DMS79 (cell line): Measurements from ENCODE around the gene TBL3.
A peak's percentile ranks its signal among the peaks of the same experiment; 100 is the strongest.
"Not testable (repeated sequence)": the region's sequence is repeated elsewhere in the genome, so short reads cannot be mapped to it uniquely, and the experiment has no call there.

Source experiments
- DNase-seq: peaks from one replicate; lab custom pipeline; 2025; lab: John Stamatoyannopoulos, UW

Gene TBL3

DNA sequence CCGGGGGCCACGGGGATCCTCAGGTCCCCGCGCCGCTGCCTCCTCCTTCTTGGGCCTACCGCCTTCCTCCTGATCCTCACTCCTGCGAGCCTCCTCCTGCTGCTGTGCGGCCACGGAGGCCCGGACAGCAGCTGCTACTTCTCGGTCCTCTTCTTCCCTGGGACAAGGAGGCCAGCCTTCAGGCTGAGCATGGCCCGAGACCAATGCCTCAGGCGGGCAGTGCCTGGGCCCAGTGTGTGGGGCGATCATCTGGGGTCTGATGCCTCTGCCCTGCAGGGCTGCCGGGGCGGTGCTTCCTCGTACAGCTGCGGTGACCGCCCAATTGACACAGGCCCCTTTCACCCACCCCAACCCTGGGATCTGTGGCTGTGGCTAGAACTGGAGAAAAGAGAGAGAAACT is 29.2 kb downstream of the TBL3 start:
- DNase-seq, result no peak

DNA sequence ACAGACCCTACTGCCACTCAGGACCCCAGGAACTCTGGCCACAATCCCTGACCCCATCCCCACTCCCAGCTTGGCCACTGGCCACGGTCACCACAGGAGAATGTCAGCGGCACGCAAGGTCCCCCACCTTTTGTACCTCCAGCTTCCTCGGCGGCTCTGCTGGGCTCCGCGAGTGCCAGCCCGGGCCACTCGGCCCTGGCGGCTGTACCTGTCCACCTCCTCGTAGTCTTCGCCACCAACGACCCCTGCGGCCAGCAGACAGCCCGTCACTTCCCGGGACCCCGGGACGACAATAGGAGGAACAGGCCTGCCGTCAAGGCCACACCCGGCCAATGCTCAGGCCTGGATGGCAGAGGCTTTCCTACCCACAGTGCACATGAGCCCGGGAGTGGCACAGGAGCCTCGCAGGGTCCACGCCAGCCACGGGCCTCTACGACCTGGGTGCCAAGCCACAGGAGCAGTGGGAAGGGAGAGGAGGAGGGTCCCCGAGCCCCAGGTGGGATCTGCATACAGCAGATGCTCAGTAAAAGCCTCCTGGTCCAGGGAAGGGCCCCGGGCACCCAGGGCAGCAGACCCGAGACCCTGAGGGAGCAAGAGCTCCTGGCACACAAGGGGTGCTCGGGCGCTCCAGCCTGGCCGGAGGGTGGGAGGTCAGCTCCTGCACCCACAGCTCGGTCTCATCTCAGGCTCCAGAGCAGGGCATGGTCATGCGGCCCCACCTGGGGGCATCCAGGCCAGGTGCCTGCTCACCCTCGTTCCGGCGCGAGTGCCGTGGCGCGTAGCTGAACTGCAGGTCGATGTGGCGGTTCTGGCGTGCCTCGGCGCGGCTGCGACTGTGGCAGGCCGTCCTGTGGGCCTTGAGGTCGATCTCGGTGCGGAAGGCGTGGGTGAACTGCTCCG is 29.9 kb downstream of the TBL3 start:
- no peak for DNase-seq

DNA sequence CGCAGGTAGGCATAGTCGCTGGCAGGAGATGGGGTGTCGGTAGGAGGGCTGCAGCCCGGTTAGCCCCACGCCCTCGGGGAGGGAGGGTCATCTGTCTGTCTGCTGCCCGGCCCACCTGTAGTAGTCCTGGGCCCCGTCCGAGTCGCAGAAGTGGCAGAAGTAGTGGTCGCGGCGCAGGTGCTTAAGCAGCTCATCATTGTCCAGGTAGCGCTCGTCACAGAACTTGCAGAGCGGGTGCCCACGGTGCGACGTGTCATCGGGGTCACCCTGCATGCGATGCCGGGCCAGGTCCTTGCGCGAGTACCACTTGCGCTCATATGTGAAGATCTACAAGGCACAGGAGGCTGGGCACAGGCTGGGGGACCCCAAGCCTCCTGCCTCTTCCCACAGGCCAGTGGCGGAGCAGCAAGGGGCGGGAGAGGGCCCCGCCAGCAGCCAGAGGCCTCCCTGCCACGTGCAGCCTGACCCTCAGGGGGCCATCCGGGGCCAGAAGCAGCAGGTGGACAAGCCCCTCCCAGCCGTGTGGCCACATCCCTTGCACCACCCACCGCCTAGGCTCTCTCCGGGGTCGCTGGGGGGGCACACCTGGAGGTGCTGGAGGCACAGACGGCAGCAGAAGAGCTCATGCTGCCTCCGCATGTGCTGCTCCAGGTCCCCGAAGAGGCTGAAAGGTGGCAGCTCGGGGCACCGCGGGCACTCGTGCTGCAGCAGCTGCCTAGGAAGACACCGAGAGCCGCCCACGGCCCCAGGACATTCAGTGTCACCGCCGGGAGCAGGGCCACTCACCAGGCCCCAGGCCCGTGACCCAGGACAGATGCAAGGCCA is 30.8 kb downstream of the TBL3 start:
- no peak for DNase-seq

DNA sequence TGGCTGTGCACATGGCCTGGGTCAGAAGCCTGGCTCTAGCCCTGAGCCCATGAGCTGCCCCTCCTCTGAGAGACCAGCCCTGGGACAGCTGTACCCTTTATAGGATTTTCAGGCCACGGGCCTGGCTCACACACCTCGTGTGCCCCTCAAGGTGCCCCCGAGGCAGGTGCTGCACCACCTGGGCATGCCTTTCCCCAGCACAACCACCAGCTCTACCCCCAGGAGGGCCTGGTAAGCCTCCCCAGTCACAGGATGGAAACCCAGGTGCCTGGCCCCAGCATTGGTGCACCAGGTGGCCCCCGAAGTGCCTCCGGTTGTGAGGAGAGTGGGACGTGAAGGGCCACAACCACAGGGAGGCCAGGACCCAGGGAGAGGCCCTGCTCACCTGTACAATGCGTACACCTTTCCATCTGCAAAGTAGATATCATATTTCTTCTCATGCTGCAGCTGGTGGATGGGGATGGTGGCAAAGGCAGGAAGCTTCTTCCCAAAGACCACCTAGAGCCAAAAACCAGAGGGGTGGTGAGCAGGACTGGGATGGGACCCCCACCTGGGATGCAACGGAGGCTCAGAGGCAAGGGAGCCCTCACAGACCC is 31.5 kb downstream of the TBL3 start:
- DNase-seq, result no peak

DNA sequence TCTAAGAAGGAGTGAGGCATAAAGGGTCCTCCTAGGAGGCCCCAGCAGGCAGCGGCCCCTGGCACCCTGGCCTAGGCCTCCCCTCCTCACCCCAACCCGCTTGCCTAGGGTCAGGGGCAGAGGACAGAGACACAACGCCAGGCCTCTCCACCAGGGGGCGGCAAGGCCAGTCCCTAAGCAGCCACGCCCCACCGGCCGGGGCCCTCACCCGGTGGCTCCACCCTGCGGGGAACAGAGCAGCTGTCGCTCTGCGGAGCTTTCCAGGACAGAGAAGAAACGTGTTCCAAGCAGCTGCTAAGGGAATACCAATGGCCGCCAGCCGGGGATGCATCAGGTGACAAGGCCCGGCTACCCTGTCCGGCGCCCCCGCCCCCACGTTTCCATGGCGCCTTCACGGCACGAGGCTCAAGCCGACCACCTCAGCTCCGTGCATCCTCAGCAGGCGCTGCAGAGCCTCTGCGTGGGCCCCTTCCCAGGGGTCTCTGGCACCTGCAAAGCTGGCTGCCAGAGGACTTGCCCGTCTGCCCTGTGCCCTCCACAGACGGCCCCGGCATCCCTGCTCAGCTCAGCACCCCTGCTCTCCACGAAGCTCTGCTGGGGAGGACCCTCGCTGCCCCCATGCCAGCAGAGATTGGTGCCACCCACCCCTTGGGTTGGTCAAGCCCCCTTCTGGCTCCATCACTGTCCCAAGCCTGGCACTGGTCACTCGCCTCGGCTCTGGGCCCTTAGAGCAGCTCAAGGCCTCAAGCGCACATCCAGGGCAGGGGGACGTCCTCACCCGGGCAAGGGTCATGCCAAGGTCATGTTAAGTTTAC is 32.2 kb downstream of the TBL3 start:
- DNase-seq, result no peak

DNA sequence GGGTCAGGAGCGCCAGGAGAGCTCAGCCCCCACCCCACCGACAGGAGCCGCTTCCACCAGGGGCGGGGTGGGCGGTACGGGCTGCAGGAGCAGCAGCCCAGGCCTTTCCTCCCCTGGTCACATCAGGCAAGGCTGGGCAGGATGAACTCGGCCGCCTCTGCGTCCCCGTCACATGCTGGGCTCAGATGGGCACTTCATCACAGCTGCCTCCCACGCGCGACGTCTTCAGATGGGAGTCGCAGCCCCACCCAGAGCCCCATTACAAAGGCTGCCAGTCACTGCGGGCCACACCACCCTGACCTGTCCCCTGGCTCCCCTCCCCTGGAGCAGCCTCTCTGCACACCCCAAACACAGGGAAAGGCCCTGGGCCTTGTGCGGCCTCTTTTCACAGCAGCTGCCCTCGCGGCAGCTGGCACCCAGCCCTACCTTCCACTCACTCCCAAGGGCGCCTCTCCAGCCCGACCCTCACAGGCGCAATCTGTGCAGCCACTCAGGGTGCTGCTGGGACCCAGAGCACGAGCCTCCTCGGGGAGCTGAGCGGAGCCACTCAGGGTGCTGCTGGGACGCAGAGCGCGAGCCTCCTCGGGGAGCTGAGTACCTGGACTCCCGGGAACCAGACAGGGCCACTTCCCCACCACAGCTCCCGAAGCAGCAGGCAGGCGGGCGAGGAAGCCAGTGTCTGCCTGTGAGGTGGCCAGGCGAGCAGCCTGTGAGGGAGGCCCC is 33.1 kb downstream of the TBL3 start:
- DNase-seq, result no peak

DNA sequence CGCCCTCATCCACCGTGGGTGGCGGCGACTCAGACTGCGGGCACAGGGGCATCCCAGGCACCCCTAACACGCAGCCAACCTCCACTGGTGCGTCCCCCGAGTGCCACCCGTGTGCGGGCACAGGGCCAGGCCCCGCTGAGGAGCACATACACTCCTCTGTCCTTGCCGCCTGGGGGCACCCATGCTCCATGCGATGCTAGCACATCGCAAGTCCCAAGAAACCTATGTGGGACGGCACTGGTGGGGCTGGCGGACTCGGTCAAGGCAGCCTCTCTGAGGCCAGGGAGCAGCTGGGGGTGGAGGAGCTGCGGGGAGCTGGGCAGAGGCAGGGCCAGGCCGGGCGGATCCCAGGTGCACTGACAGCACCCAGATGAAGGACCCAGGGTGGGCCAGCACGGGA is 33.8 kb downstream of the TBL3 start:
- peak; percentile 29 for DNase-seq

DNA sequence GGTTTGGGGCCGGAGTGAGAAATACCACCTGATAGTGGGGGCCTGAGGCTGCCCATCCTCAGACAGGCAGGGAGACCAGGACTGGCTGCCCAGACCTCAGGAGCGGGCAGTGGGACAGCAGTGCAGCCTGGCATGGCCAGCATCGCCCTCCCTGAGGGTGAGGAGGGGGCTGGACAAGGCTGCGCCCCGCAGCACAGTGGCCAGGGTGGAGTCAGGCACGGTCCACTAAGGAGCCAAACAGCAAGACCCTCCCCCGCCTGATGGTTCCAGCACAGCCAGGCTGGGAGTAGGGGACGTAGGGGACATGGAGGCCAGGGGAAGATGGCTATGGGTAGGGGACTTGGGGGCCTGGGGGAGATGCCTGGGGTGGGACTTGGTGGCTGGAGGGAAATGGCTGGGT is 34.5 kb downstream of the TBL3 start:
- DNase-seq, result no peak

DNA sequence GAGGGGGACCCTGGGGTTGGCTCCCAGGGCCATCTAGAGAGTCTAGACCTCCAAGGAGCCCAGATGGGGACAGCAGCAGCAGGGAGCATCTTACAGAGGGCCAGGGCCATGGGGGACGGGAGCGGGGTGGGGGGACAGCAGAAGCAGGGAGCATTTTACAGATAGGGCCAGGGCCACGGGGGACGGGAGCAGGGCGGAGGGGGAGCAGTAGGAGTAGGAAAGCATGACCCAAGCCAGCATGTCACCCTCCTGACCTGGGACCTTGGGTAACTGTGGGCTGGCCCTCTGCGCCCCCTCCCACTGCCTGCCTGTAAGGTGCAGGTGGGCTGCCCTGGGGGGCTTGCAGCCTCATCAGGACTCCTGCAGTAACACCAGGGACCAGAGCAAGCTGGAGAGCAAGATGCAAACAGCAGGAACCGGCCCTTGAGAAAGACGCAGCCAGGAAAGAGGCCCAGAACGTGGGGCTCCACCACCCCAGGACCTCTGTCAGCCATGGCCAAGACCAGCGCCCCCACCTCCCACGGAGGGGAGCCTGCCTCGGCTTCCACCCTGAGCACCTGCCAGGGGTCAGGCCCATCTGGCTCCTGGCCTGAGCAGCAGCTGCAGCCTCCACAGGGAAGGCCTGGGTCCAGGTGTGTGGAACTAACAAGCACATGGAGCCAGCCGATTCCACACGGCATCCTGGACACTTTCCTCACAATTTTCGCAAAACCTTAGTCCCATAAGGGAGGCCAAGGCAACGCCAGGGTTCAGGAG is 35.4 kb downstream of the TBL3 start:
- DNase-seq, result no peak

DNA sequence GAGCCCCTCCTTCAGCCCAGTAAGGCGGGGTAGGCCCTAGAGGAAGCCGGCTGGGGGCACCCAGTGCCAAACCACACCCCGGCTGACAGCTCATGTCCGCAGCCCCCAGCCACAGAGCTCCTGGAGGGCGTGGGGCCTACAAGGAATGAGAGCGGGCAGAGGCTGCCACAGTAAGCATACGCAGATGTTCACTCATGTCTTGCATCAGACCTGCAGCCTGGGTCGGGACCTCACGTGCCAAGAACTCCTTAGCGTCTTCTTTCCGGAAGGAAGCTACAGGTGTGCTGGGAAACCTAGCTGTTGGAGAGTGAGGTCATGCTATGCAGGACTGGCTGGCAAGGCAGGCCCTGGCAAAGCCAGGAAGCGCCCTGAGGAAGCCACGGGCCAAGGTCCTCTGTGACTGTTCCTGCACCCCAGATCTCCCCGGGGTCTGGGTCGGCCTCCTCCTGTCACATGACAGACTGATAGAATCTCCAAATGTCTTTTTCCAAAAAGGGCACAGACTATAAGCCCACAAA is 36.2 kb downstream of the TBL3 start:
- DNase-seq, result no peak

DNA sequence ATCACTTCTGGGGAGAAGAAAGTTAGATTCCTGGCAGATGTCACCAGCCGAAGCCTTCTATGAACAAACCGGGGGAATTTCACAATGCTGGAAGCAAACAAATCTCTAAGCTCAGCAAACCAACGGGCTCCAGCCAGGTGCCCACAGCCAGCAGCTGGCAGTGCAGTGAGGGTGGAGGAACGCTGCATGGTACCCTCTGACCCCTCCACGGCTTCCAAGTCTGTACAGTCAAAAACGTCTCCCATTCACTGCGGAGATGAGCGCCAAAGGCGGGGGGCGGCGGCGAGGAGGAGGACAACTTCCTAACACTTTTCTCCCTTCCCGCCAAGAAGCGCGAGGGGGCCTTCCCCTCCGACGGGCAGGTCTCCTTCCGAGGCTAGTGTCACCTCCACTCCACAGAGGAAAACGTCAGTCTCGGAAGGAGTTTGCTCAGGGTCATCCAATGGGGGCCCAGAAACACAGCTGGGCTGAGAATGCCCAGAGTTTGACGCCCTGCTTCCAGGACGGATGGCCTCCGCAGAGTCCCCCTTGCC is 36.8 kb downstream of the TBL3 start:
- no peak for DNase-seq

DNA sequence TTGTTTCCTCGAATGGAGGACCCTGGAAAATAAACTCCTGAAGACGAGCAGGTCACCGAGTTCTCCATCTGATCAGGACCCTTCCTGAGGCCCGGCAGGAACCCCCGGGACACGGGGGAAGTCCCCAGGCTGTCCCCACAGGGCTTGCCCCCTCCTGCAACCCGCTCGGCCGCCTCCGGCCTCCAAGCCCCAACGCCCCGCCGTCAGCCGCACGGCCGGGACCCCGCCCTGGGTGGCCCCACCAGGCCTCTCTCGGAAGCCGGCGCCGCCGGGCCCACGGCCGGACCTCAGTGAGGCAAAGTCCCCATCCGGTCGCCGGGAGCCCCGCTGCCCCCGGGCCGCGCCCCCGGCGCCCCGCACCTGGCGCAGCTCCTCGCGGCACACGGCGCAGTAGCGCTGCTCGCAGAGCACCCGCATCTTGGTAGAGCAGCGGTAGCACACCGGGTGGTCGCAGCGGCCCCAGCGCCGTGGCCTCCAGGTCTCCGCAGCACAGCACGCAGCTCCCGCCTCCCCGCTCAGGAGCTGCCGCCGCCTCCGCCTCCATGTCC is 37.4 kb downstream of the TBL3 start:
- no peak for DNase-seq

DNA sequence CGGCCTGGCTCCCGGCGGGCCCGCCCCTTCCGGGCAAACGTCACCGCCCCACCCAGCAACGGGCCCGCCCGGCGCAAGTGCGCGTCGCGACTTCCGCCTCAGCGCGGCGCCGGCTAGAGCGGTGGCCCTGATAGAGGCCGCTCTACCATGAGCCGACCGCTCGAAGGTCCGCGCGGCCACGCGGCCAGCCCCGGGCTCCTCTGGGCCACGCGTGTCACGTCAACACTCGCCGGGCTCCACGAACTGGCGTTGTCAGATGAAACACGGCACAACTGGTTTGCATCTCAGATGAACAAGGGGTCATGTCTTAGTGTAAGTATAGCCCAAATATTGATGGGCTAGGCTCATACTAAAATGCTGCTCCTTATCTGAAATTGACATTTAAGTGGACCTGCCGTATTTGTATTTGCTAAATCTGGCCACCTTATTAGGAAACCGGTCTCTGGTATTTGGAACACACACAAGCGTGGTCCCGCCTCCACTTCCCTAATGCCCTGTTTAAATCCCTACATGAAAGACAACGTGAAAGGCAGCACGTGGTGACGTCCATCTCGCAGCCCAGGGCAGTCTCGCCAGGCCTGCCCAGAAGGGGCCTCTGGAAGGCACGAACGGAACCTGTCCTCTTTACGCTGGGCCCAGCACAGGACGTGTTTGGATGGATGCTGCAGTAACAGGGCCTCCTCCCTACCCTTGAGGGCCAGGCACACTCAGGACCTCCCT is 38.1 kb downstream of the TBL3 start, which contains the start of gene ZNF598:
TSS of gene ZNF598 (minus strand) at position 31 of the 720 bp plus-strand sequence.
- peak; percentile 43 for DNase-seq

DNA sequence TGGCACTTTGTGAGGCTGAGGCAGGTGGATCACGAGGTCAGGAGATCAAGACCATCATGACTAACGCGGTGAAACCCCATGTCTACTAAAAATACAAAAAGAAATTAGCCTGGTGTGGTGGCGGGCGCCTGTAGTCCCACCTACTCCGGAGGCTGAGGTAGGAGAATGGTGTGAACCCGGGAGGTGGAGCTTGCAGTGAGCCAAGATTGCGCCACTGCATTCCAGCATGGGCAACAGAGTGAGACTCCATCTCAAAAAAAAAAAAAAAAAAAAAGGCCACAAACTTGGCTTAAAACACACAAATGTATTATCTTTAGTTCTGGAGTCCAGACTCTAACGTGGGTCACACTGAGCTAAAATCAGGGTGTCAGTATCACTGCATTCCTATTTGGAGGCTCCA is 39.9 kb downstream of the TBL3 start:
- DNase-seq, result not testable (repeated sequence)

DNA sequence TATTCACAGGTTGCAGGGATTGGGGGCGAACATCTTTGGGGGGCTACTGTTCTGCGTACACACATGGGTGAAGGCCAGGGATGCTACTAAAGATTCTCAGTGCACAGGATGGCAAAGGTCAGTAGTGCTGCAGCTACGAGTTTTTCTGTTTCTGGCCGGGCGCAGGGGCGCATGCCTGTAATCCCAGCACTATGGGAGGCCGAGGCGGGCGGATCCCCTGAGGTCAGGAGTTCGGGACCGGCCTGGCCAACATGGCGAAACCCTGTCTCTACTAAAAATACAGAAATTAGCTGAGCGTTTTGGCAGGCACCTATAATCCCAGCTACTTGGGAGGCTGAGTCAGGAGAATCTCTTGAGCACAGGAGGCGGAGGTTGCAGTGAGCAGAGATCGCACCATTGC is 41.7 kb downstream of the TBL3 start:
- DNase-seq, result no peak

DNA sequence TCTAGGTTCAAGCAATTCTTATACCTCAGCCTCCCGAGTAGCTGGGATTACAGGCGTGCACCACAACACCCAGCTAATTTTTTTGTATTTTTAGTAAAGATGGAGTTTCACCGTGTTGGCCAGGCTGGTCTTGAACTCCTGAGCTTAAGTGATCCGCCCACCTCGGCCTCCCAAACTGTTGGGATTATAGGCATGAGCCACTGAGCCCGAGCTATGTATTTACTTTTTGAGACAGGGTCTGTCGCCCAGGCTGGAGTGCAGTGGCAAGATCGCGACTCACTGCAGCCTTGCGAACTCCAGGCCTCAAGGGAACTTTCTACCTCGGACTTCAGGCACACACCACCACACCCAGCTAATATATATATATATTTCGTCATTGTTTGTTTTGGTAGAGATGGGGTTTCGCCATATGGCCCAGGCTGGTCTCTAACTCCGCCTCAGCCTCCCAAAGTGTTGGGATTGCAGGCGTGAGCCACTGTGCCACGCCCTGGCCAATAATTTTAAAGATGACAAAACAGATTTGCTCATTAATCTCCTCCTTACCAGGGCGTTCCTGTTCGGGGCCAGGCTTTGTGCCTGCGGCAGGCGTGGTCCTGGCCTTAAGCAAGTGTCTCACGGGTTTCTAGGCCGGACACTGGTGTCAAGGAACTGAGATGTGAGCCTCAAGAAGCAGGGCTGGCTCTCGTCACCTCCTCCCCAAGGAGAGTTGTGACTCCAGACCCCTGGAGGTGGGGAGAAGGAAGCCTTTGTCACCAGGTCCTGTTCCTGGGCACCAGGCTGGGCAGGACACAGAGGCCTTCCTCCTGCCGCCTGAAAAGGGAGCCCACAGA is 43.5 kb downstream of the TBL3 start:
- DNase-seq, result no peak

DNA sequence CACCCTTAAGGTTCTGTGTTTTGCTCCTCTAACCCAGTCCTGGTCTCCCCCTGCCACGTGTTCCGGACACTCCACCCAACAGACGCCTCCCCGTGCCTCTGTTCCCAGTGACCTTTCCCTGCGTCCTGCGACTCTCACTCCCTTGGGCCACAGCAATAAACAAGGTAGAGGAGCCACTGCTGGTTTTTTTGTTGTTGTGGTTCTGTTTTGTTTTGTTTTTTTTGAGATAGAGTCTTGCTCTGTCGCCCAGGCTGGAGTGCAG is 44.0 kb downstream of the TBL3 start:
- no peak for DNase-seq

DNA sequence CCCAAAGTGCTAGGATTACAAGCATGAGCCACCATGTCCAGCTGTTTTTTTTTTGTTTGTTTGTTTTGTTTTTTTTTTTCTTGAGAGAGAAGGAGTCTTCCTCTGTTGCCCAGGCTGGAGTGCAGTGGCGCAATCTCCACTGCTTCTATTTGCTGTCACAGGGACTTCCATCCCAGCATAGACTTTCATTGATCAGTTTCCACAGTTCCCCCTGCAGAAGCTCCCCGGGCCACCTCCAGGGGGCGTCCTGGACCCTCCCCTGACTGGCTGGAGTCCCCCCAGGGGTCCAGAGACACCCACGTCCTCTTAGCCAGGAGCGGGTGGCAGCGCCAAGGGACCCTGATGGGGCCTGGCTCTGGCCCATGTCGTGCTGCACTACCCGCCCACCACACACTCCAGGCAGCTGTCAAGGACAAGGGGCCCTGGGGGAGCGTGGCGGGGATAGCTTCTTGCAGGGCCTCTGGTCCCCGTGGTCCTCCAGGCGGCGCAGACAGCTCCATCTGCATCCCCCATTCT is 44.6 kb downstream of the TBL3 start:
- DNase-seq, result no peak
